AML-193 (cell line): ENCODE data around the gene EML1.

Source experiments
- DNase-seq, 2 experiments: peaks; one replicate each; lab custom pipeline; 2025; lab: John Stamatoyannopoulos, UW

EML1 gene

DNA sequence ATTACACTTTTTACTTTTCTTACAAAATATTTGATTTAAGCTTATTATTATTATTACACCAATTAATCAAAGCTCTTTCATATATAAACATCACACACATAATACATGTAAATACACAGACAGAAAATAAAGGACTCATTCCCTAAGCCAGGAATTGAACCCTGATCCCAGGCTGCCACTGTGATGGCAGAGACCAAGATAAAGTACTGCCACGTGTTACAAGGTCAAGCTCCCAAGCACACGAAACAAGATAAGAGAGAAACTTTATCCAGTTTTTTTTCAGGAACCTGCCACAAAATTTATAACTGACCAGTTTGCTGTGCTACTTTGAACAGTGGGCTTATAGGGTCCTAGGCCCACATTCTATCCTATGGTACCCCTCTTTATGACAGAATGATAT is 111.3 kb downstream of the EML1 start:
- no peak for DNase-seq

- DNase-seq: no peak
Observed at GRCh38 chr14:99905121-99905520, 111.9 kb downstream of the EML1 start.

GRCh38 chr14:99907761-99908652 is 114.8 kb downstream of the EML1 start:
- DNase-seq: no peak

DNA sequence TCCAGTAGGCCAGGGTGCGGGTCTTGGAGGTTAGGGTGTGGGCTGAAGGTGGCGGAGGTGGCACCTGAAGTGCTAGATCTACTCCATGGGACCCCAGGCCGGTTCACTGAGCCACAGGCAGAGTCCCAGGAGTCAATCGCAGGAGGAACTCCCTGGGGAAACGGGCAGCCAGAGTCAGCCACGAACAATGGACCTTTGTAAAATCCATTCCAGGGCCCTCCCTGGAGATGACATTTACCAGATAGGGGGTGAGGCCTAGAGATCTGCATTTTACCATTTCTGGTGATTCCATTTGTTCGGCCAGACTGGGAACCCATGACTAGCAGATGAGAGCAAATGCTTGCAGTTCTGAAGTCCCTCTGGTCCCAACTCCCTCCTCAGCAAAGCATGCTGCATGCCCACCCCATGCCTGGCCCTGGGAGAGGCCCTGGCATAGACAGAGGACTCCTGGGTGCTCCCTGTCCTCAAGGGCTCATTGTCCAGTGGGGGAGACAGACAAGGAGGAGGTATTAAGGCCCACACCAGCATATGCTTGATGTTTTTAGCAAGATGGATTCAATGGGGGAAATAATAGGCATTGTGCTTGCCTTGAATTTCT is 115.5 kb downstream of the EML1 start:
- no peak for DNase-seq

DNA sequence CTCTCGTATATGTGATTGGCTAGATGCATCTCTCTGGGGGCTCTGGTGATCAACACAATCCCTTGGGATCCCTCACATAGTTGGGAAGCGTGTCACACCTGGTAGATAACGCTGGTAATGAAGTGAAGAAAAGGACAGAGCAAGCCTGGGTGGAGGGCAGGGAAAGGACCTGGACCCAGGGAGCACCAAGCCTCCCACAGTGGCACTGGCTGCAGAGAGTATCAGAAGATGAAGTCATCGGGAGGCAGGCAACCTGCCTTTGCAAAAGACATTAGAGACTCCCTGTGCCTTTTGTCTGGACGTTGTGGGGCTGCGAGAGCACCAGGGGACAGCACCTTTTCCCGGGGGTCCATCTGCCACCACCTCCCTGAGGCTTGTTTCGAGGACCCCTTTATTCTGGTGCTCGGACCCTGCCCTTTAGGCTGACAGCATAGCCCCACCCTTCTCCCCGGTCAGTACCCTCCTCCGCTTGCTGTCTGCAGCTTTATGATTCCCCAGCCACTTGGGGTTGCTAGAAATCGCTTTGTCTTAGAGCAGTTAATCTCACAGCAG is 116.4 kb downstream of the EML1 start:
- no peak for DNase-seq

- DNase-seq: no peak
Observed at GRCh38 chr14:99910337-99911309, 117.4 kb downstream of the EML1 start.

GRCh38 chr14:99915305-99916090 is 122.3 kb downstream of the EML1 start:
- no peak for DNase-seq

DNA sequence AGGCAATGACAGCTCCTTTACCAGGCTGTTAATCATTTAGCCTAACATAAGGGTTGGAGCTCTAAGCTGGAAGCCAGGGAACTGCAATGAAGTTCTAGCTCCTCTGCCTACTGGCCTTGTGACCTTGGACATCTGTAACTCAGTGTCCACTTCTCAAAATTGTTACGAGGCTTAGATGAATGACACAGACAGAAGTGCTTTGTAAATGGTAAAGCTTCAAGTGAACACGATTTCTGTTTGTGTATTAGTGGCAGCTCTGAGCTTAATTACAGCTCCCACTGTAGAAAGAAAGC is 122.8 kb downstream of the EML1 start:
- DNase-seq: no peak

DNA sequence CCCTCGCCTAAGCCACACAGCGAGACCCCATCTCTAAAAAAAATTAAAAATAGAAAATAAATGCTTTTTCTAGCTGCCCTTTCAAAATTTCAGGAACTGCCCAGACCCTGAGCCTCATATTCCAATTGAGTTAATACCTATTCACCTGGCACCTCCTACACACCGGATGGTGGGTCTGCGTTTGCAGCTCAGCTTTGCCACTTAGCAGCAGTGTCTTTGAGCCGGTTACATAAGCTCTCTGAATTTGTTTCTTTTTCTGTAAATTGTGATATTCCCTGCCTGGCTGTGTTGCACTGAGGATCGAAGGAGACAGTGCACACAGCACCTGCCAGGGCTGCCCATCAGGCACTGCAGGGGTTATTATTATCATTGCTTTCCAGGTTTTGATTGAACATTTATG is 125.6 kb downstream of the EML1 start:
- DNase-seq: no peak

GRCh38 chr14:99921425-99921824 is 128.2 kb downstream of the EML1 start:
- no peak for DNase-seq

GRCh38 chr14:99924379-99924778 is 131.2 kb downstream of the EML1 start:
- no peak for DNase-seq

- DNase-seq: no peak
Observed at GRCh38 chr14:99925471-99925870, 132.3 kb downstream of the EML1 start.

DNA sequence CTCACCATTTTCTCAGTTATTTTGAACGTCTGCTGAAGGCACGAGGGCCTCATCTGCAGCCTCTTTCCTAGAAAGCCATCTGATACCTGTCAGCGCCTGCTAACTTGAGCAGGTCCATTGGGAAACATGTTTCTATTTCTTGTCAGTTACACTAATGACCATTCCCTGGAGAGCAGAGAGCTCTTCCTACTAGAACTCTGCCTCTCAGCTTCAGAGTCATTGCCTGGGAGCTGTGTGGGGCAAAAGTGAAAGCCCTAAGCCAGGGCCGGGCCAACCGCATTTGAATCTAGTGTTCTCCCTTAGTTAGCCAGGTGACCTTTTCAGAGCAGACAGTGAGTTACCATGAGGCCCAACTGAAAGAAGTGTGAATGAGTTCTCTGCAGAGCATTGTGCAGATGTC is 135.8 kb downstream of the EML1 start:
- DNase-seq: no peak

GRCh38 chr14:99929601-99930000 is 136.4 kb downstream of the EML1 start:
- no peak for DNase-seq

DNA sequence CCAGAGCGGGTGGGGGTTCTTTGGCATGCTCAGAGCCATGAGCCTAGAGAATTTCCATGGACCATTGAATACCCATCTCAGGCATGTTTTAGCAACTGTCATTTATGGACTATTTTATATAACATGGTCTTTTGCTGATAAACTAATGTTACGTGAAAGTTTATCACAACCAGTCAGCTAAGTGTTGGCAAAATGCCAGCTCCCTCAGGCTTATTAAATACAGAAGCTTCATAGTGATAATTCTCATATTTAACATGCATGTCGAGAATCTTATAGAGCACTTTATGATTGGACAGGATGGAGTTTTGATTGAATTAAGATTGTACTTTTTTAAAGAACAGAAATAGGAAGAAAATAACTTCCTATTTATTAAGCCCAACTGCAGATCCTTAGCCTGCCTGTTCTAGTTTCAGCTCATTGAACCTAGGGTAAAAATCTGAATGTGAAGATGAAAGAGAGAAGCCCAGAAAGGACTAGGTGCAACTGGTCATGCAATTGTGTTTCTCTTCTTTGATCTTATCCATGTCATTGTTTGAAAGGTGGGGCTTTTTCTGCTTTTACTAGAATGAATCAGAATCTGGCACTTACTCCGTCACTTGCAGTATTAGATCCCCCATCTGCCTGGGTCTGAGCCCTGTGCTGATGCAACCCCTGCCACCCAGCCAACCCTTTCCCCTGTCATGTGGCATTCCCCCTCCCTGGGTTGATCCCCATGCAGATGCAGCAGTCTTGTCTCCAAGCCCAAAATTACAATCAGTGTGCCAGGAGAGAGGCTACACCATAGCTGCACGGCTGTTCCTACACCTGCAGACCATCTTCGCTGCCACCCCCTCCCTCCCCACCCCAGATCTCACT is 137.4 kb downstream of the EML1 start:
- DNase-seq: no peak

GRCh38 chr14:99931308-99931707 is 138.1 kb downstream of the EML1 start:
- no peak for DNase-seq

DNA sequence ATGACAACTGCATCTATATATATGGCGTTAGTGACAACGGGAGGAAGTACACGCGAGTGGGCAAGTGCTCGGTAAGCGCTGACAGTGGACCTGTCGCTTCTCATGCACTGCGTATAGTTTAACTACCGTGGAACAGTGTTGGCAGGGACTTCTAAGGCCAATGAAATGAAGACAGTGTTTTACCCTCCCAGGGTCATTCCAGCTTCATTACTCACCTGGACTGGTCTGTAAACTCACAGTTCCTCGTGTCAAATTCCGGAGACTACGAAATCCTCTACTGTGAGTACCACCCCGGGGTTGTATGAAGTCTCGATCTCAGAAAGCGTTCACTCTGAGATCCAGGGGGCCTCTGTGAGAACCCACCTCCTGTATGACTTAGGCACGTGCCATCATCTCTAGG is 142.8 kb downstream of the EML1 start:
- DNase-seq: no peak

GRCh38 chr14:99936738-99937474 is 143.7 kb downstream of the EML1 start:
- DNase-seq: no peak

- no peak for DNase-seq
Observed at GRCh38 chr14:99937475-99938244, 144.4 kb downstream of the EML1 start.
